Stimulated activated CD8-positive, alpha-beta memory T cell treated with anti-CD3 and anti-CD28 coated beads, Interleukin-2, amount 100 ng/mL, for 48 hours (primary cell): ENCODE data around the gene EDEM1.

Experiments
- DNase-seq, 2 donors: peaks; one replicate each; pipeline ENCODE4 v3.0.0-alpha.2; 2020; ENCODE audit warnings: low read depth in 2 of 2

Gene EDEM1

GRCh38 chr3:5198986-5199731, 11.7 kb downstream of the EDEM1 start:
- no peak for DNase-seq

GRCh38 chr3:5201536-5201935, 14.0 kb downstream of the EDEM1 start:
- DNase-seq = no peak

GRCh38 chr3:5202222-5202621, 14.7 kb downstream of the EDEM1 start:
- no peak for DNase-seq

- peak in 1 of 2 donors; percentile 49 for DNase-seq
Measured at GRCh38 chr3:5205165-5205941, 17.8 kb downstream of the EDEM1 start.

- no peak for DNase-seq
Measured at GRCh38 chr3:5210926-5211325, 23.4 kb downstream of the EDEM1 start.

- no peak for DNase-seq
Measured at GRCh38 chr3:5212628-5213573, 25.4 kb downstream of the EDEM1 start.

GRCh38 chr3:5213574-5213966, 26.1 kb downstream of the EDEM1 start:
- no peak for DNase-seq

- DNase-seq = no peak
Measured at GRCh38 chr3:5214352-5214751, 26.8 kb downstream of the EDEM1 start.

- DNase-seq = no peak
Measured at GRCh38 chr3:5217824-5218595, 30.5 kb downstream of the EDEM1 start.

- DNase-seq = no peak
Measured at GRCh38 chr3:5218815-5219214, 31.3 kb downstream of the EDEM1 start.

- no peak for DNase-seq
Measured at GRCh38 chr3:5219216-5219615, 31.7 kb downstream of the EDEM1 start.

GRCh38 chr3:5220193-5220592, 32.7 kb downstream of the EDEM1 start:
- no peak for DNase-seq

GRCh38 chr3:5220667-5221431, 33.3 kb downstream of the EDEM1 start:
- no peak for DNase-seq

GRCh38 chr3:5221701-5222100, 34.2 kb downstream of the EDEM1 start:
- DNase-seq = no peak

- DNase-seq = no peak
Measured at GRCh38 chr3:5222283-5223005, 34.9 kb downstream of the EDEM1 start.

GRCh38 chr3:5226783-5227182, 39.3 kb downstream of the EDEM1 start:
- DNase-seq = no peak

GRCh38 chr3:5227812-5228211, 40.3 kb downstream of the EDEM1 start:
- DNase-seq = no peak

- DNase-seq = no peak
Measured at GRCh38 chr3:5229414-5229813, 41.9 kb downstream of the EDEM1 start.

- DNase-seq = no peak
Measured at GRCh38 chr3:5231074-5231473, 43.6 kb downstream of the EDEM1 start.

GRCh38 chr3:5231487-5231886, 44.0 kb downstream of the EDEM1 start:
- DNase-seq = no peak
